Breast epithelium (tissue), 4 donors: ENCODE results near the gene MYMK. TPM values are rescaled to one million over a fixed set of nuclear protein-coding genes. Genes with fewer than 3 reads are reported as not detected.

Experiments used
- DNase-seq, 2 donors: peaks; one replicate each; pipeline ENCODE4 v3.0.0-alpha.2; 2019; ENCODE audit warnings: low spot score in 2 of 2
- H3K27ac ChIP-seq, 2 donors: fragments of 200-600 bp; sonication (generic) in 1 of 2; one replicate each; pipeline ENCODE4 v1.5.1; 2016 to 2019; ENCODE audit warnings: mild to moderate bottlenecking in 1 of 2
- H3K27me3 ChIP-seq, 2 donors: fragments of 200-600 bp; sonication (generic) in 1 of 2; one replicate each; pipeline versions ENCODE4 v1.5.1 to v1.6.0; 2017 to 2019; ENCODE audit warnings: control low read depth in 1 of 2, mild to moderate bottlenecking in 1 of 2
- H3K36me3 ChIP-seq: fragments of 200-600 bp; one replicate; pipeline ENCODE4 v1.5.1; 2019
- H3K4me1 ChIP-seq, 2 donors: fragments of 200-600 bp; sonication (generic); one replicate each; pipeline ENCODE4 v1.5.1; 2016 to 2019; ENCODE audit warnings: control low read depth in 1 of 2
- H3K4me3 ChIP-seq, 3 donors: fragments of 200-600 bp; sonication (generic); 1 replicate in 2 of 3; 2 replicates in 1 of 3; pipeline ENCODE4 v1.5.1; 2016 to 2019; ENCODE audit warnings: mild to moderate bottlenecking in 3 of 3, moderate library complexity in 2 of 3
- H3K9me3 ChIP-seq, 2 donors: fragments of 200-600 bp; sonication (generic) in 1 of 2; one replicate each; pipeline ENCODE4 v1.5.1; 2016 to 2019; ENCODE audit warnings: control low read depth in 1 of 2
- CTCF ChIP-seq, 3 donors: fragments of 450-650 bp; IDR thresholded peaks; one replicate each; pipeline ENCODE4 v1.5.1; 2016 to 2017; ENCODE audit warnings: antibody characterized with exemption in 3 of 3, mild to moderate bottlenecking in 3 of 3, moderate library complexity in 3 of 3
- POLR2A ChIP-seq: fragments of 450-650 bp; IDR thresholded peaks from one replicate; pipeline ENCODE4 v1.6.1; 2016; ENCODE audit warnings: antibody characterized with exemption, mild to moderate bottlenecking, moderate library complexity
- POLR2AphosphoS5 ChIP-seq, 3 donors: sonication (generic); formaldehyde crosslinking; IDR thresholded peaks; one replicate each; pipeline ENCODE4 v1.6.1; 2017; ENCODE audit warnings: antibody characterized with exemption in 3 of 3
- intact Hi-C: fragments of 100-400 bp; cut with DNase I; formaldehyde crosslinking; loops from one replicate; pipeline ENCODE4 v1.15.1; 2023; ENCODE audit warnings: low total_unique reads
- total RNA-seq, 3 donors: library from RNA; depleted of rRNA; stranded (reverse); fragments of >200 nt; gene quantifications; one replicate each; pipeline ENCODE4 v1.1.0, GENCODE V29; 2016

The MYMK gene
- total RNA-seq, 3 donors from 2014 or later = not detected

- H3K9me3 ChIP-seq = no peaks in the 10 kb centered on the region
- H3K27me3 ChIP-seq = peaks cover 0 to 65% of the 10 kb centered on the region in 2 donors
- H3K27ac ChIP-seq = no peak overlapping the region
- H3K36me3 ChIP-seq = no peaks in the 10 kb centered on the region
- no peak for TF ChIP-seq CTCF (IDR thresholded peaks at IDR 0.05)
- TF ChIP-seq POLR2A = no peak
- no peak for TF ChIP-seq POLR2AphosphoS5 (IDR thresholded peaks at IDR 0.05)
- no peak for DNase-seq
- H3K4me1 ChIP-seq = peaks cover 8 to 9% of the 10 kb centered on the region in 2 donors
- H3K4me3 ChIP-seq = no peak overlapping the region
- intact Hi-C loops = loop anchor here (10.0 kb wide), 1 partner anchor 184 kb away; no protein-coding TSS in a partner anchor
Measured at GRCh38 chr9:133531293-133531692, 6.5 kb upstream of the MYMK start.

- H3K27me3 ChIP-seq = peaks cover 0 to 53% of the 10 kb centered on the region in 2 donors
Measured at GRCh38 chr9:133529874-133530273, 5.1 kb upstream of the MYMK start.

GRCh38 chr9:133529457-133529856 lies 4.7 kb upstream of the MYMK start:
- DNase-seq = no peak
- Histone ChIP-seq H3K4me1 (peaks cover under 1 to 6% of the 10 kb centered on the region in 2 donors), H3K9me3 (no peaks in the 10 kb centered on the region), H3K27me3 (peaks cover 0 to 49% of the 10 kb centered on the region in 2 donors), H3K27ac (no peak overlapping the region), H3K36me3 (no peaks in the 10 kb centered on the region), H3K4me3 (no peak overlapping the region)
- intact Hi-C loops = no loop called here
- no peak for TF ChIP-seq POLR2AphosphoS5 (IDR thresholded peaks at IDR 0.05)
- TF ChIP-seq CTCF (IDR thresholded peaks at IDR 0.05) = no peak
- TF ChIP-seq POLR2A = no peak

More at GRCh38 chr9:133529874-133530273, 5.1 kb upstream of the MYMK start:
- Histone ChIP-seq H3K9me3 (no peaks in the 10 kb centered on the region), H3K36me3 (no peaks in the 10 kb centered on the region), H3K4me3 (no peak overlapping the region), H3K27ac (no peak overlapping the region), H3K4me1 (peaks cover 5 to 8% of the 10 kb centered on the region in 2 donors)
- TF ChIP-seq POLR2AphosphoS5 (IDR thresholded peaks at IDR 0.05) (no peak), POLR2A (no peak), CTCF (IDR thresholded peaks at IDR 0.05) (no peak)
- no peak for DNase-seq
- intact Hi-C loops = loop anchor here (10.0 kb wide), 1 partner anchor 185 kb away; no protein-coding TSS in a partner anchor

DNA sequence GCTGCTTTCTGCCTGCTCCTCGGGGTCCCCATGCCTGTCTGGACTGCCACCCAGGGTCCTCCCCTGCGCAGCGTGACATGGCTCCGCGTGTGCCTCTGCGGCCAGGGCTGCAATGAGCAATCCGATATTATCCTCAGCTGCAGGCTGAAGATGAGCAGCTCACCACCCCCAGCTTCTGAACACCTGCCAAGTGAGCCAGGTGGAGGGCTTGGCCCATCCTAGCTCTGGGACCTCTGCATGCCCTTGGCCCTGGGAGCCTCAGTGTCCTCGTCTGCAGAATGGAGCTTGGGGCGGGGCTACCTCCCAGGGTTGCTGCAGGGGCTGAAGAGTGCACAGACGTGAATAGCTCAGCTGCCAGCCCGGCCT lies 4.1 kb upstream of the MYMK start:
- peaks cover 0 to 5% of the 10 kb centered on the region in 2 donors for H3K4me1 ChIP-seq
- intact Hi-C loops = no loop called here
- TF ChIP-seq POLR2A = no peak
- no peak for TF ChIP-seq POLR2AphosphoS5 (IDR thresholded peaks at IDR 0.05)
- TF ChIP-seq CTCF (IDR thresholded peaks at IDR 0.05) = no peak
- H3K4me3 ChIP-seq = no peak overlapping the region
- no peak overlapping the region for H3K27ac ChIP-seq
- H3K27me3 ChIP-seq = peaks cover 0 to 44% of the 10 kb centered on the region in 2 donors
- no peaks in the 10 kb centered on the region for H3K36me3 ChIP-seq
- DNase-seq = no peak
- H3K9me3 ChIP-seq = no peaks in the 10 kb centered on the region

DNA sequence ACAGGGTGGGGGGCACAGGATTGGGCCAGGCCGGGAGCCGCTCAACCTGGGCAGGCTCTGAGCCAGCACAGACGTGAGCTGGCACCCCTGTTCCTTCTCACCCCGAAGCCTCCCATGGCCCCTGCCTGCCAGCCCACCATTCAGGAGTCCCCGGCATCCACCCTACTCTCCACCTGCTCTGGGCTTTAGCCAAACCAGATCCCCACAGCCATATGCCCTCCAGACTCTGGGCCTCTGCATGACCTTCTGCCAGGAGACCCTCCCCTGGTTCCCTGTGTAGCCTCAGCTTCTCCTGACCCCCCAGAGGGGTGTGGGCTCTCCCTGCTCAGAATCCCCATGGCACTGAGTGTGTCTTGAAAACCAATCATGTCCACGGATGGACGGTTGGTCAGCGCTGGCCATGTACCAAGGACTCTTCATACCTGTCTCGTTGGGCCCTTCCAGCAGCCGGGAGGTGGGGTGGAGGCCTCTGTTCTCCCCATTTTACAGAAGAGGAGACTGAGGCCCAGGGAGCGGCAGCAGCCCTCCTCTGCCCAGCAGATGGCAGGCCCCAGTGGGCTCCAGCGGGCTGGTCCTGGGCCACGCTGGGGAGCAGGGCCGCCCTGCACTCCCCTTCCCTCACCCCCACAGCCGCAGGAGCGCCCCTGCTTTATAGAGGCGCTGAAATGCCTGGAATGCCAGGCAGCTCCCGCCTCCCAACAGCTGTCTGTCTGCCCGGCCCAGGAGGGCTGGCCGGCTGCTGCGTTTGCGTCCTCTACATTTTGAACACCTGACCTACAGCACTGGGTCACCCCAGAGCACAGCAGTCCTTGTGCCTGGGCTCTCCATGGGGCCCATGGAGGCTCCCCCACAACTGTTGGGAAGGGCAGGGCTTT lies 3.5 kb upstream of the MYMK start:
- no peak overlapping the region for H3K27ac ChIP-seq
- intact Hi-C loops = no loop called here
- no peak for TF ChIP-seq POLR2AphosphoS5 (IDR thresholded peaks at IDR 0.05)
- TF ChIP-seq POLR2A = no peak
- no peak for TF ChIP-seq CTCF (IDR thresholded peaks at IDR 0.05)
- H3K27me3 ChIP-seq = peaks cover 0 to 42% of the 10 kb centered on the region in 2 donors
- H3K4me1 ChIP-seq = peaks cover 0 to 5% of the 10 kb centered on the region in 2 donors
- H3K36me3 ChIP-seq = no peaks in the 10 kb centered on the region
- no peak for DNase-seq
- no peaks in the 10 kb centered on the region for H3K9me3 ChIP-seq
- H3K4me3 ChIP-seq = peak overlapping the region in 1 of 3 donors; percentile 36
